Measurements from ENCODE around the gene CLRN2. TPM values are rescaled to one million over a fixed set of nuclear protein-coding genes. Genes with fewer than 3 reads are reported as not detected.

Gene CLRN2
- total and polyA plus RNA-seq, 2 of the 4 experiments (the other 2 are of a cell fraction), result not detected

DNA sequence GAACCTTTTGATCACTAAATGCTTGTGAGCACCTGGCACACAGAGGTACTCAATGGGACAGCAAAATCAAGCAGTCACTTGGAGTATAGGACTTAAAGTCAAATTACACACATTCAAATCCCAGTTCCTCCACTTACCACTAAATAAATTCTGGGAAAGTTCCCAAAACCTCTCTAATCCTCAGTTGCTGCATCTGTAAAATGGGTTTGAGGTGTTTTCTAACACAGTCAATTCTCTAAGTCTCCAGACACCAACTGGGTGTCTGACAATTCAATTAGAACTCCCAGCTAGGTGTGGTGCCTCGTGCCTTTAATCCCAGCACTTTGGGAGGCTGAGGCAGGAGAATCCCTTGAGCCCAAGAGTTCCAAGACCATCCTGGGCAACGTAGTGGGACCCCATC is 22.1 kb upstream of the CLRN2 start:
- Histone ChIP-seq H4K91ac (ENCODE audit: insufficient read depth, low read depth, low read length) (no peak overlapping the region), H3K4me2 (ENCODE audit: low read depth, low read length) (no peak overlapping the region), H2AFZ (replicated peaks; ENCODE audit: low read length, poor library complexity) (no peak overlapping the region), H2BK5ac (ENCODE audit: low read depth, low read length, poor library complexity, severe bottlenecking) (no peak overlapping the region), H3K14ac (replicated peaks; ENCODE audit: low read depth, low read length) (no peak overlapping the region), H3K23ac (ENCODE audit: low read depth, low read length) (no peak overlapping the region), H2BK20ac (ENCODE audit: low read depth, low read length) (no peak overlapping the region), H3K56ac (ENCODE audit: extremely low read depth, insufficient read depth, low read length) (no peak overlapping the region), H3K9ac (ENCODE audit: low read depth, low read length) (no peak overlapping the region), H3K9me3 (ENCODE audit: control insufficient read depth, insufficient read depth, low read length) (no peaks in the 10 kb centered on the region), H3K18ac (ENCODE audit: low read depth, low read length) (no peak overlapping the region), H4K8ac (ENCODE audit: low read depth in 2 of 2, low read length in 2 of 2) (no peak overlapping the region), H4K5ac (ENCODE audit: low read depth, low read length) (no peak overlapping the region), H2BK120ac (ENCODE audit: low read depth, low read length) (no peak overlapping the region), H2AK5ac (ENCODE audit: low read depth, low read length) (no peak overlapping the region), H2AK9ac (replicated peaks; ENCODE audit: low read depth, low read length, poor library complexity) (no peak overlapping the region), H3K36me3 (ENCODE audit: control insufficient read depth, insufficient read depth, low read length) (peaks cover 28% of the 10 kb centered on the region), H3K79me1 (ENCODE audit: low read depth in 1 of 2, low read length in 2 of 2) (peaks cover 0 to 4% of the 10 kb centered on the region in 2 experiments; a peak in 2 of 4 replicates), H3K4me3 (ENCODE audit: insufficient read depth, low read depth, low read length) (no peak overlapping the region), H3K9me1 (ENCODE audit: insufficient read depth, low read length) (peaks cover 5% of the 10 kb centered on the region; the same call in 1 of the 2 replicates), H2BK15ac (ENCODE audit: low read depth, low read length) (no peak overlapping the region), H3K4me1 (ENCODE audit: control insufficient read depth, insufficient read depth, low read length) (peaks cover 3% of the 10 kb centered on the region; the same call in 1 of the 2 replicates), H3K27ac (ENCODE audit: insufficient read depth, low read length) (no peak overlapping the region), H3K4ac (ENCODE audit: low read depth, low read length) (no peak overlapping the region), H4K20me1 (ENCODE audit: insufficient read depth, low read length) (no peaks in the 10 kb centered on the region), H3K27me3 (ENCODE audit: control insufficient read depth, insufficient read depth, low read length) (no peaks in the 10 kb centered on the region)
- in situ Hi-C loops (cut with MboI; ENCODE audit: low sequenced_read_pairs), result no loop called here
- CTCF ChIA-PET, result no interaction called here
- dilution Hi-C loops (cut with HindIII; ENCODE audit: low sequenced_read_pairs, unreplicated experiment), result no loop called here
- TF ChIP-seq MXI1 (IDR thresholded peaks at IDR 0.05; ENCODE audit: borderline replicate concordance, low read depth, low read length), result no peak
- TF ChIP-seq MAZ (IDR thresholded peaks at IDR 0.05; ENCODE audit: borderline replicate concordance, low read depth, low read length), result no peak
- no peak for TF ChIP-seq USF2 (IDR thresholded peaks at IDR 0.05; ENCODE audit: low read depth, low read length)
- no peak for TF ChIP-seq BHLHE40 (IDR thresholded peaks at IDR 0.05; ENCODE audit: low read depth, low read length)
- TF ChIP-seq SMC3 (IDR thresholded peaks at IDR 0.05; ENCODE audit: low read depth, low read length), result no peak
- DNase-seq (no peak), ATAC-seq (ENCODE audit: low read depth) (no peak)
- intact Hi-C loops (cut with micrococcal nuclease), result no loop called here
- POLR2A ChIA-PET (ENCODE audit: unreplicated experiment), result no interaction called here
- no TSS peak for BruUV-seq (replicated peaks)
- no CpG with 5 or more reads among the region's 2 CpGs for WGBS, 2 experiments (ENCODE audit: extremely low coverage in 2 of 2, insufficient read length in 1 of 2)
